Panc1 (cell line): ENCODE data around the gene CLPSL2. TPM values are rescaled to one million over a fixed set of nuclear protein-coding genes. Genes with fewer than 3 reads are reported as not detected.

ENCODE experiments used
- ATAC-seq: fragments of 200-7000 bp; cut with Tn5 transposase; 2 replicates; pipeline ENCODE4 v1.9.1; 2020; ENCODE audit warnings: mild to moderate bottlenecking, moderate library complexity
- BruUV-seq: library from RNA; stranded (reverse); fragments of 400-500 nt; replicated peaks from 2 replicates; lab custom pipeline; 2021; lab: Mats Ljungman, UMichigan
- CTCF ChIA-PET: fragments of 300-600 bp; sonication (Branson Sonifier 250); formaldehyde crosslinking; loops from one replicate; lab custom pipeline; 2022; ENCODE audit warnings: antibody characterized with exemption; lab: Charles Lee
- POLR2A ChIA-PET: fragments of 300-600 bp; sonication (Branson Sonifier 250); formaldehyde crosslinking; loops from one replicate; lab custom pipeline; 2022; ENCODE audit warnings: antibody characterized with exemption; lab: Charles Lee
- DNase-seq: peaks from one replicate; pipeline ENCODE4 v3.0.0-alpha.2; 2010; ENCODE audit warnings: low read depth, low spot score
- H3K27ac ChIP-seq: 2 replicates; pipeline ENCODE4 v1.5.1; 2011; ENCODE audit warnings: mild to moderate bottlenecking, low read length, inconsistent platforms
- H3K27me3 ChIP-seq: fragments of 200-500 bp; sonication (Bioruptor generic); 2 replicates; pipeline ENCODE4 v1.6.0; 2014; ENCODE audit warnings: low read length, inconsistent platforms; ENCODE audit not compliant: control insufficient read depth, insufficient read depth
- H3K36me3 ChIP-seq: fragments of 200-500 bp; sonication (Bioruptor generic); 2 replicates; pipeline ENCODE4 v1.5.1; 2014; ENCODE audit warnings: inconsistent platforms, mild to moderate bottlenecking, low read length, moderate library complexity; ENCODE audit not compliant: control insufficient read depth, insufficient read depth
- H3K4me1 ChIP-seq: 2 replicates; pipeline ENCODE4 v1.5.1; 2011; ENCODE audit warnings: inconsistent platforms, mild to moderate bottlenecking, low read length, moderate library complexity; ENCODE audit not compliant: control insufficient read depth, insufficient read depth
- H3K4me3 ChIP-seq, 2 experiments: 2 replicates each; pipeline ENCODE4 v1.5.1; 2011 to 2012; ENCODE audit warnings: low read depth in 2 of 2, low read length in 2 of 2, mild to moderate bottlenecking in 2 of 2, inconsistent platforms in 1 of 2, moderate library complexity in 1 of 2
- H3K9me3 ChIP-seq: fragments of 200-500 bp; sonication (Bioruptor generic); 2 replicates; pipeline ENCODE4 v1.5.1; 2014; ENCODE audit warnings: low read depth, mild to moderate bottlenecking, inconsistent platforms, low read length, moderate library complexity; ENCODE audit not compliant: control insufficient read depth, insufficient read depth
- POLR2AphosphoS5 ChIP-seq: IDR thresholded peaks from 2 replicates; pipeline ENCODE4 v1.6.1; 2012; ENCODE audit warnings: mild to moderate bottlenecking, low read depth, low read length, moderate library complexity
- SIN3A ChIP-seq: IDR thresholded peaks from 2 replicates; pipeline ENCODE4 v1.6.1; 2012; ENCODE audit warnings: low read depth, mild to moderate bottlenecking, low read length, moderate library complexity, borderline replicate concordance; ENCODE audit not compliant: insufficient read depth
- TCF7L2 ChIP-seq: IDR thresholded peaks from 2 replicates; pipeline ENCODE4 v1.6.1; 2011; ENCODE audit warnings: mild to moderate bottlenecking, low read depth, low read length, inconsistent platforms
- in situ Hi-C: cut with HindIII; loops from 2 replicates; pipeline ENCODE4 v1.10.0; 2016; ENCODE audit warnings: low sequenced_read_pairs, low pct_unique_long_range_greater_than_20kb
- intact Hi-C: fragments of 100-400 bp; cut with micrococcal nuclease; formaldehyde crosslinking; loops from one replicate; pipeline ENCODE4 v1.10.0; 2022; ENCODE audit not compliant: unreplicated experiment
- total RNA-seq: library from RNA; stranded (reverse); gene quantifications from one replicate; pipeline ENCODE4 v1.2.1, GENCODE V29; 2021; ENCODE audit not compliant: unreplicated experiment
- TF ChIP-seq, protein P1 (sequence below), 2 experiments: IDR thresholded peaks; 2 replicates each; pipeline ENCODE4 v1.6.1; 2011 to 2012; ENCODE audit warnings: low read depth in 2 of 2, control low read depth in 1 of 2, low read length in 1 of 2, mild to moderate bottlenecking in 1 of 2, moderate library complexity in 1 of 2; ENCODE audit not compliant: insufficient read depth in 1 of 2
- TF ChIP-seq, protein P2 (sequence below): fragments of 450-650 bp; IDR thresholded peaks from 2 replicates; pipeline ENCODE4 v1.5.1; 2017; ENCODE audit warnings: mild to moderate bottlenecking

CLPSL2 gene
- total RNA-seq, 1 experiment from 2014 or later: 0.57 TPM

DNA sequence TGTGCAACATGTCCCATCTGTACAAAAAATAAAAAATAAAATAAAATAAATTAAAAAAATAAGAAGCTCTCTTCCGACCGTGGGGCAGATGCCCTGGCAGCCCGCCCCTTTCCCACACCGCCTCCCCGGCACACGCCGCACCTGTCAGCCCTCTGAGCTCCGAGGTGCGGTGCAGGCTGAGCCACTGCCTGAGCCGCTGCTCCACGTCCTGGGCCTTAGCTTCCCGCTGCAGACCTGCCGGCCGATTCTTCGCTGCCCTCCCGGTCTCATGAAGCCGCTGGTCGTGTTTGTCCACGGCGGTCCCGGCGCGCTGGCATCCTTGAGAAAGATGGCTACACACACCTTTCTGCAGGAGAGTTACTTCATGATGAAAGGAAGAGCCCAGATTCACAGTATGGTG, 10.7 kb upstream of the CLPSL2 start:
- no peaks in the 10 kb centered on the region for H3K36me3 ChIP-seq
- H3K4me1 ChIP-seq: no peaks in the 10 kb centered on the region
- H3K27me3 ChIP-seq: peaks cover 9% of the 10 kb centered on the region
- BruUV-seq: no TSS peak
- no peaks in the 10 kb centered on the region for H3K9me3 ChIP-seq
- no peak overlapping the region for H3K4me3 ChIP-seq
- in situ Hi-C loops (no loop called here), intact Hi-C loops (no loop called here)
- TF ChIP-seq, protein P1, sequence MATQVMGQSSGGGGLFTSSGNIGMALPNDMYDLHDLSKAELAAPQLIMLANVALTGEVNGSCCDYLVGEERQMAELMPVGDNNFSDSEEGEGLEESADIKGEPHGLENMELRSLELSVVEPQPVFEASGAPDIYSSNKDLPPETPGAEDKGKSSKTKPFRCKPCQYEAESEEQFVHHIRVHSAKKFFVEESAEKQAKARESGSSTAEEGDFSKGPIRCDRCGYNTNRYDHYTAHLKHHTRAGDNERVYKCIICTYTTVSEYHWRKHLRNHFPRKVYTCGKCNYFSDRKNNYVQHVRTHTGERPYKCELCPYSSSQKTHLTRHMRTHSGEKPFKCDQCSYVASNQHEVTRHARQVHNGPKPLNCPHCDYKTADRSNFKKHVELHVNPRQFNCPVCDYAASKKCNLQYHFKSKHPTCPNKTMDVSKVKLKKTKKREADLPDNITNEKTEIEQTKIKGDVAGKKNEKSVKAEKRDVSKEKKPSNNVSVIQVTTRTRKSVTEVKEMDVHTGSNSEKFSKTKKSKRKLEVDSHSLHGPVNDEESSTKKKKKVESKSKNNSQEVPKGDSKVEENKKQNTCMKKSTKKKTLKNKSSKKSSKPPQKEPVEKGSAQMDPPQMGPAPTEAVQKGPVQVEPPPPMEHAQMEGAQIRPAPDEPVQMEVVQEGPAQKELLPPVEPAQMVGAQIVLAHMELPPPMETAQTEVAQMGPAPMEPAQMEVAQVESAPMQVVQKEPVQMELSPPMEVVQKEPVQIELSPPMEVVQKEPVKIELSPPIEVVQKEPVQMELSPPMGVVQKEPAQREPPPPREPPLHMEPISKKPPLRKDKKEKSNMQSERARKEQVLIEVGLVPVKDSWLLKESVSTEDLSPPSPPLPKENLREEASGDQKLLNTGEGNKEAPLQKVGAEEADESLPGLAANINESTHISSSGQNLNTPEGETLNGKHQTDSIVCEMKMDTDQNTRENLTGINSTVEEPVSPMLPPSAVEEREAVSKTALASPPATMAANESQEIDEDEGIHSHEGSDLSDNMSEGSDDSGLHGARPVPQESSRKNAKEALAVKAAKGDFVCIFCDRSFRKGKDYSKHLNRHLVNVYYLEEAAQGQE (IDR thresholded peaks at IDR 0.05; ENCODE audit: insufficient read depth in 1 of 2, low read depth in 2 of 2, low read length in 1 of 2): no peak
- no peak for TF ChIP-seq POLR2AphosphoS5
- TF ChIP-seq TCF7L2: no peak
- TF ChIP-seq, protein P2, sequence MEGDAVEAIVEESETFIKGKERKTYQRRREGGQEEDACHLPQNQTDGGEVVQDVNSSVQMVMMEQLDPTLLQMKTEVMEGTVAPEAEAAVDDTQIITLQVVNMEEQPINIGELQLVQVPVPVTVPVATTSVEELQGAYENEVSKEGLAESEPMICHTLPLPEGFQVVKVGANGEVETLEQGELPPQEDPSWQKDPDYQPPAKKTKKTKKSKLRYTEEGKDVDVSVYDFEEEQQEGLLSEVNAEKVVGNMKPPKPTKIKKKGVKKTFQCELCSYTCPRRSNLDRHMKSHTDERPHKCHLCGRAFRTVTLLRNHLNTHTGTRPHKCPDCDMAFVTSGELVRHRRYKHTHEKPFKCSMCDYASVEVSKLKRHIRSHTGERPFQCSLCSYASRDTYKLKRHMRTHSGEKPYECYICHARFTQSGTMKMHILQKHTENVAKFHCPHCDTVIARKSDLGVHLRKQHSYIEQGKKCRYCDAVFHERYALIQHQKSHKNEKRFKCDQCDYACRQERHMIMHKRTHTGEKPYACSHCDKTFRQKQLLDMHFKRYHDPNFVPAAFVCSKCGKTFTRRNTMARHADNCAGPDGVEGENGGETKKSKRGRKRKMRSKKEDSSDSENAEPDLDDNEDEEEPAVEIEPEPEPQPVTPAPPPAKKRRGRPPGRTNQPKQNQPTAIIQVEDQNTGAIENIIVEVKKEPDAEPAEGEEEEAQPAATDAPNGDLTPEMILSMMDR: no peak
- TF ChIP-seq SIN3A: no peak
- ChIA-PET CTCF (no interaction called here), POLR2A (no interaction called here)
- H3K27ac ChIP-seq: no peak overlapping the region
- no peak for DNase-seq
- ATAC-seq: no peak

DNA sequence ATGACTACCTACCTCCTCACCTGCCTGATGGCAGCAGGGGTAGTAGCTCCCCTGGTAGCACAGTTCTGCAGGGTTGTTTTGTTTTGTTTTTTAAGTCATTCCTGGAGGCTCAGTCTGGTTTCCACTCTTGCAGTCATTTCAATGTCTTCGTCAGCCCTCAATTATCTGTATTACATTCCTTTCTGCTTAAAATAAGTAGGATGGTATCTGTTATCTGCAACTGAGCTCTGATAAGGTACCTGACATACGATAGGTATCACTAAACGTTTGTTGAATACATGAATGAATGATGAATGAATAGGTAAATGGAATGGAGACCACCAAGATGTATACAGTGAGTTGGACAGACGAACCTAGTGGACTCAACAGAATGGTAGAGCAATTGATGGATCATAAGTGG, 7.2 kb upstream of the CLPSL2 start:
- BruUV-seq: no TSS peak
- Histone ChIP-seq H3K27me3 (peaks cover 4% of the 10 kb centered on the region; the same call in 1 of the 2 replicates), H3K36me3 (no peaks in the 10 kb centered on the region), H3K4me3 (no peak overlapping the region), H3K27ac (no peak overlapping the region), H3K4me1 (no peaks in the 10 kb centered on the region), H3K9me3 (no peaks in the 10 kb centered on the region)
- CTCF ChIA-PET: interaction anchor here (0.6 kb wide), 1 partner anchor 11 kb away, joined by 4 read pairs; no protein-coding TSS in a partner anchor
- ATAC-seq: no peak
- TF ChIP-seq POLR2AphosphoS5: no peak
- TF ChIP-seq SIN3A: no peak
- TF ChIP-seq, protein P2: no peak
- TF ChIP-seq TCF7L2: no peak
- TF ChIP-seq, protein P1 (IDR thresholded peaks at IDR 0.05; ENCODE audit: insufficient read depth in 1 of 2, low read depth in 2 of 2, low read length in 1 of 2): no peak
- intact Hi-C loops: no loop called here
- no peak for DNase-seq
- in situ Hi-C loops: no loop called here
- POLR2A ChIA-PET: no interaction called here
